ENCODE data around the gene IARS1. TPM values are rescaled to one million over a fixed set of nuclear protein-coding genes. Genes with fewer than 3 reads are reported as not detected.

The IARS1 gene
- total RNA-seq, 3 donors from 2014 or later (not counting 1 experiment from before 2014, with no cell fraction given), result 50.8 to 70.8 (median 66.2) TPM

GRCh38 chr9:92295240-92295790, 1.8 kb upstream of the IARS1 start:
- Mint-ChIP-seq H3K27me3 (ENCODE audit: low read depth in 2 of 2) (no peaks in the 10 kb centered on the region), H3K4me1 (peaks cover 36 to 40% of the 10 kb centered on the region in 2 donors), H3K9me3 (no peaks in the 10 kb centered on the region), H3K4me3 (peak overlapping the region; percentile 45), H3K36me3 (no peaks in the 10 kb centered on the region), H3K27ac (peak overlapping the region; percentile 97 to 98)
- no peak for ATAC-seq
- Histone ChIP-seq H3K27me3 (ENCODE audit: control insufficient read depth, insufficient read depth, low read length) (no peaks in the 10 kb centered on the region), H3K4me1 (ENCODE audit: control insufficient read depth, insufficient read depth, low read length) (peaks cover 16% of the 10 kb centered on the region), H3K9me3 (ENCODE audit: control insufficient read depth, insufficient read depth, low read length) (no peaks in the 10 kb centered on the region), H3K36me3 (ENCODE audit: control insufficient read depth, insufficient read depth, low read length) (peaks cover 28% of the 10 kb centered on the region), H3K27ac (ENCODE audit: low read length) (no peak overlapping the region), H3K4me3 (ENCODE audit: low read length) (no peak overlapping the region)
- no peak for DNase-seq
- 96% methylated on average over 7 of the region's 7 CpGs for WGBS (ENCODE audit: insufficient coverage)
- TF ChIP-seq CTCF (IDR thresholded peaks at IDR 0.05), result no peak
- intact Hi-C loops (cut with micrococcal nuclease), result no loop called here

GRCh38 chr9:92294297-92294676, 790 bp upstream of the IARS1 start:
- peak overlapping the region; percentile 97 to 98 for H3K27ac Mint-ChIP-seq
- no peaks in the 10 kb centered on the region for H3K36me3 Mint-ChIP-seq
- TF ChIP-seq CTCF (IDR thresholded peaks at IDR 0.05), result no peak
- ATAC-seq (no peak), DNase-seq (peak in 1 of 2 donors; percentile 31)
- peak overlapping the region; percentile 72 for H3K27ac ChIP-seq (ENCODE audit: low read length)
- H3K4me3 ChIP-seq (ENCODE audit: low read length), result peak overlapping the region; percentile 89
- H3K9me3 ChIP-seq (ENCODE audit: control insufficient read depth, insufficient read depth, low read length), result no peaks in the 10 kb centered on the region
- no peaks in the 10 kb centered on the region for H3K27me3 ChIP-seq (ENCODE audit: control insufficient read depth, insufficient read depth, low read length)
- H3K36me3 ChIP-seq (ENCODE audit: control insufficient read depth, insufficient read depth, low read length), result peaks cover 22% of the 10 kb centered on the region
- peak overlapping the region; percentile 100 for H3K4me3 Mint-ChIP-seq
- 18% methylated on average over 13 of the region's 13 CpGs for WGBS (ENCODE audit: insufficient coverage)
- peaks cover 36 to 40% of the 10 kb centered on the region in 2 donors for H3K4me1 Mint-ChIP-seq
- peaks cover 16% of the 10 kb centered on the region for H3K4me1 ChIP-seq (ENCODE audit: control insufficient read depth, insufficient read depth, low read length)
- intact Hi-C loops (cut with micrococcal nuclease), result no loop called here
- H3K27me3 Mint-ChIP-seq (ENCODE audit: low read depth in 2 of 2), result no peaks in the 10 kb centered on the region
- no peaks in the 10 kb centered on the region for H3K9me3 Mint-ChIP-seq

GRCh38 chr9:92293075-92293354, 482 bp downstream of the IARS1 start:
- peaks cover 7% of the 10 kb centered on the region for H3K36me3 Mint-ChIP-seq
- no peak for TF ChIP-seq CTCF (IDR thresholded peaks at IDR 0.05)
- peak overlapping the region; percentile 97 to 98 for H3K27ac Mint-ChIP-seq
- peak overlapping the region; percentile 89 for H3K4me3 ChIP-seq (ENCODE audit: low read length)
- no peaks in the 10 kb centered on the region for H3K27me3 ChIP-seq (ENCODE audit: control insufficient read depth, insufficient read depth, low read length)
- 0% methylated on average over 2 of the region's 5 CpGs for WGBS (ENCODE audit: insufficient coverage)
- no peaks in the 10 kb centered on the region for H3K27me3 Mint-ChIP-seq (ENCODE audit: low read depth in 2 of 2)
- peak in 1 of 2 donors; percentile 13 for DNase-seq
- no peaks in the 10 kb centered on the region for H3K9me3 ChIP-seq (ENCODE audit: control insufficient read depth, insufficient read depth, low read length)
- no peaks in the 10 kb centered on the region for H3K9me3 Mint-ChIP-seq
- H3K36me3 ChIP-seq (ENCODE audit: control insufficient read depth, insufficient read depth, low read length), result peaks cover 14% of the 10 kb centered on the region
- H3K4me1 Mint-ChIP-seq, result peaks cover 36 to 40% of the 10 kb centered on the region in 2 donors
- ATAC-seq, result no peak
- intact Hi-C loops (cut with micrococcal nuclease), result loop anchor here (1.0 kb wide), 1 partner anchor 32 kb away; the partner anchor contains the start of genes CENPP and NOL8
- H3K4me1 ChIP-seq (ENCODE audit: control insufficient read depth, insufficient read depth, low read length), result peaks cover 16% of the 10 kb centered on the region
- no peak overlapping the region for H3K27ac ChIP-seq (ENCODE audit: low read length)
- H3K4me3 Mint-ChIP-seq, result peak overlapping the region; percentile 100

Measured in natural killer cell (primary cell).